H9 (cell line): ENCODE data around the gene NCKAP5. TPM values are rescaled to one million over a fixed set of nuclear protein-coding genes. Genes with fewer than 3 reads are reported as not detected.
A peak's percentile ranks its signal among the peaks of the same experiment; 100 is the strongest.

Experiments
- DNase-seq: peaks from one replicate; pipeline ENCODE4 v3.0.0-alpha.2; 2017
- H2AFZ ChIP-seq: one replicate; pipeline ENCODE4 v1.6.1; 2013; ENCODE audit warnings: mild to moderate bottlenecking, low read length, control low read depth, moderate library complexity
- H2AK5ac ChIP-seq: 2 replicates; pipeline ENCODE4 v1.6.1; 2013; ENCODE audit warnings: low read length, control low read depth, mixed read lengths; ENCODE audit not compliant: insufficient read length
- H2BK120ac ChIP-seq: one replicate; pipeline ENCODE4 v1.6.1; 2013; ENCODE audit warnings: low read depth, mild to moderate bottlenecking, low read length, control low read depth, inconsistent platforms; ENCODE audit not compliant: poor library complexity, severe bottlenecking
- H2BK12ac ChIP-seq: 2 replicates; pipeline ENCODE4 v1.6.1; 2013; ENCODE audit warnings: low read length, control low read depth, mixed read lengths, low read depth; ENCODE audit not compliant: insufficient read length
- H2BK15ac ChIP-seq: 2 replicates; pipeline ENCODE4 v1.6.1; 2013; ENCODE audit warnings: low read depth, low read length, control low read depth
- H2BK20ac ChIP-seq: one replicate; pipeline ENCODE4 v1.6.1; 2013; ENCODE audit warnings: low read depth, mild to moderate bottlenecking, low read length, control low read depth, inconsistent platforms; ENCODE audit not compliant: poor library complexity, severe bottlenecking
- H2BK5ac ChIP-seq: 2 replicates; pipeline ENCODE4 v1.6.1; 2013; ENCODE audit warnings: low read length, control low read depth, mixed read lengths; ENCODE audit not compliant: insufficient read length
- H3K14ac ChIP-seq: 2 replicates; pipeline ENCODE4 v1.6.1; 2013; ENCODE audit warnings: low read length, control low read depth; ENCODE audit not compliant: insufficient read depth
- H3K18ac ChIP-seq: 2 replicates; pipeline ENCODE4 v1.6.1; 2013; ENCODE audit warnings: low read depth, mild to moderate bottlenecking, mixed read lengths, low read length, control low read depth; ENCODE audit not compliant: insufficient read length
- H3K23ac ChIP-seq: 2 replicates; pipeline ENCODE4 v1.6.1; 2013; ENCODE audit warnings: low read length, control low read depth, mixed read lengths, low read depth; ENCODE audit not compliant: insufficient read length
- H3K23me2 ChIP-seq: 2 replicates; pipeline ENCODE4 v1.6.1; 2013; ENCODE audit warnings: low read depth, mild to moderate bottlenecking, mixed read lengths, low read length, control low read depth; ENCODE audit not compliant: insufficient read length, poor library complexity, severe bottlenecking
- H3K27ac ChIP-seq: 2 replicates; pipeline ENCODE4 v1.5.1; 2013; ENCODE audit warnings: low read length, control low read depth, mixed read lengths, low read depth; ENCODE audit not compliant: insufficient read length
- H3K27me3 ChIP-seq: 2 replicates; pipeline ENCODE4 v1.6.1; 2013; ENCODE audit warnings: low read length, control low read depth, inconsistent platforms; ENCODE audit not compliant: insufficient read depth
- H3K4ac ChIP-seq: 2 replicates; pipeline ENCODE4 v1.6.1; 2013; ENCODE audit warnings: low read depth, mild to moderate bottlenecking, control low read depth, inconsistent platforms, low read length, moderate library complexity
- H3K4me1 ChIP-seq: 2 replicates; pipeline ENCODE4 v1.6.1; 2013; ENCODE audit warnings: low read length, control low read depth, inconsistent platforms; ENCODE audit not compliant: insufficient read depth
- H3K4me2 ChIP-seq: 2 replicates; pipeline ENCODE4 v1.6.1; 2013; ENCODE audit warnings: low read length, control low read depth, mixed read lengths; ENCODE audit not compliant: insufficient read length, insufficient read depth
- H3K56ac ChIP-seq: 2 replicates; pipeline ENCODE4 v1.6.1; 2013; ENCODE audit warnings: low read depth, mild to moderate bottlenecking, mixed read lengths, low read length, control low read depth; ENCODE audit not compliant: insufficient read length
- H3K79me1 ChIP-seq: 2 replicates; pipeline ENCODE4 v1.6.1; 2013; ENCODE audit warnings: low read depth, mild to moderate bottlenecking, moderate library complexity, low read length, control low read depth, inconsistent platforms; ENCODE audit not compliant: insufficient read depth, poor library complexity, severe bottlenecking
- H3K79me2 ChIP-seq: 2 replicates; pipeline ENCODE4 v1.6.1; 2013; ENCODE audit warnings: low read length, control low read depth, inconsistent platforms; ENCODE audit not compliant: insufficient read depth
- H3K9ac ChIP-seq: 2 replicates; pipeline ENCODE4 v1.6.1; 2013; ENCODE audit warnings: low read length, control low read depth, mixed read lengths; ENCODE audit not compliant: insufficient read length; ENCODE audit errors: extremely low read depth
- H3K9me3 ChIP-seq: one replicate; pipeline ENCODE4 v1.6.1; 2013; ENCODE audit warnings: low read depth, low read length, inconsistent platforms; ENCODE audit not compliant: control insufficient read depth
- H3T11ph ChIP-seq: one replicate; pipeline ENCODE4 v1.6.1; 2013; ENCODE audit warnings: mild to moderate bottlenecking, low read length, control low read depth, inconsistent platforms
- H4K20me1 ChIP-seq: one replicate; pipeline ENCODE4 v1.6.1; 2013; ENCODE audit not compliant: control insufficient read depth, insufficient read length, insufficient read depth
- H4K5ac ChIP-seq: 2 replicates; pipeline ENCODE4 v1.6.1; 2013; ENCODE audit warnings: low read depth, mild to moderate bottlenecking, mixed read lengths, low read length, control low read depth; ENCODE audit not compliant: insufficient read length
- H4K8ac ChIP-seq: replicated peaks from 2 replicates; pipeline ENCODE4 v1.6.1; 2013; ENCODE audit warnings: low read length, control low read depth, mixed read lengths, low read depth; ENCODE audit not compliant: insufficient read length
- H4K91ac ChIP-seq: 2 replicates; pipeline ENCODE4 v1.6.1; 2013; ENCODE audit warnings: low read depth, mild to moderate bottlenecking, moderate library complexity, mixed read lengths, low read length, control low read depth; ENCODE audit not compliant: insufficient read length
- H3K27ac Mint-ChIP-seq, 3 experiments: 2 replicates in 2 of 3; 3 replicates in 1 of 3; pipeline ENCODE4 v1.8.0; 2020 to 2021; ENCODE audit warnings: mixed read lengths in 3 of 3, mild to moderate bottlenecking in 1 of 3, moderate library complexity in 1 of 3
- H3K27me3 Mint-ChIP-seq: 2 replicates; pipeline ENCODE4 v1.8.0; 2021; ENCODE audit warnings: low read depth, mild to moderate bottlenecking, moderate library complexity, mixed read lengths
- H3K36me3 Mint-ChIP-seq, 3 experiments: 2 replicates in 2 of 3; 3 replicates in 1 of 3; pipeline ENCODE4 v1.8.0; 2020 to 2021; ENCODE audit warnings: low read depth in 3 of 3, mixed read lengths in 3 of 3; ENCODE audit not compliant: insufficient read depth in 1 of 3
- H3K4me1 Mint-ChIP-seq, 2 experiments: 2 replicates each; pipeline ENCODE4 v1.8.0; 2020; ENCODE audit warnings: mixed read lengths in 2 of 2
- H3K4me3 Mint-ChIP-seq, 2 experiments: 2 replicates in 1 of 2; 3 replicates in 1 of 2; pipeline ENCODE4 v1.8.0; 2020 to 2021; ENCODE audit warnings: mild to moderate bottlenecking in 2 of 2, mixed read lengths in 2 of 2, moderate library complexity in 1 of 2
- H3K9me3 Mint-ChIP-seq, 2 experiments: 2 replicates in 1 of 2; 3 replicates in 1 of 2; pipeline ENCODE4 v1.8.0; 2020; ENCODE audit warnings: mild to moderate bottlenecking in 2 of 2, mixed read lengths in 2 of 2, moderate library complexity in 1 of 2
- CTCF ChIP-seq: fragments of 200-600 bp; sonication (generic); conservative IDR thresholded peaks from 3 replicates; pipeline ENCODE4 v1.8.0; 2021; ENCODE audit warnings: antibody characterized with exemption, mild to moderate bottlenecking
- WGBS: extraction: QIAGEN DNeasy Blood & Tissue Kit; methylation state at CpG from one replicate; pipeline ENCODE4 v1.1.7; 2013; ENCODE audit warnings: missing lambda C conversion rate, low lambda C conversion rate, mixed read lengths; ENCODE audit not compliant: insufficient read length; ENCODE audit errors: extremely low coverage; 5-methylcytosine and 5-hydroxymethylcytosine counted together
- total RNA-seq: library from RNA; stranded (reverse); gene quantifications from 2 replicates; pipeline ENCODE4 v1.2.1, GENCODE V29; 2021

NCKAP5 gene
- total RNA-seq, 1 experiment from 2014 or later = 0.26 TPM

- Histone ChIP-seq H2BK15ac (no peak overlapping the region), H2BK12ac (no peak overlapping the region), H4K5ac (no peak overlapping the region), H4K8ac (no peak overlapping the region), H3K23ac (no peak overlapping the region), H3K27me3 (no peaks in the 10 kb centered on the region), H3K4me2 (peak overlapping the region; percentile 47), H3K79me2 (no peaks in the 10 kb centered on the region), H2BK20ac (no peak overlapping the region), H4K20me1 (no peaks in the 10 kb centered on the region), H3K23me2 (peaks cover 13% of the 10 kb centered on the region), H3K4me1 (no peaks in the 10 kb centered on the region), H3K79me1 (no peaks in the 10 kb centered on the region), H3K9me3 (no peaks in the 10 kb centered on the region), H3K14ac (no peak overlapping the region), H2BK120ac (no peak overlapping the region), H2AFZ (no peak overlapping the region), H3K9ac (no peak overlapping the region), H2BK5ac (no peak overlapping the region), H3T11ph (no peak overlapping the region), H3K27ac (no peak overlapping the region), H3K18ac (no peak overlapping the region), H4K91ac (no peak overlapping the region), H3K4ac (no peak overlapping the region), H3K56ac (no peak overlapping the region), H2AK5ac (no peak overlapping the region)
- H3K4me1 Mint-ChIP-seq = peaks cover 3 to 14% of the 10 kb centered on the region in 2 experiments
- H3K4me3 Mint-ChIP-seq = peak overlapping the region; percentile 82 to 91; a peak in 3 of 5 replicates
- H3K27ac Mint-ChIP-seq = no peak overlapping the region
- H3K9me3 Mint-ChIP-seq = peaks cover 0 to 2% of the 10 kb centered on the region in 2 experiments; a peak in 1 of 5 replicates
- 100% methylated on average over 1 of the region's 7 CpGs for WGBS
- TF ChIP-seq CTCF = no peak
- peaks cover 22% of the 10 kb centered on the region for H3K27me3 Mint-ChIP-seq
- H3K36me3 Mint-ChIP-seq = no peaks in the 10 kb centered on the region
- no peak for DNase-seq
Observed at GRCh38 chr2:133264989-133265401, 303.3 kb downstream of the NCKAP5 start.
